Fibroblast of lung (primary cell): Measurements from ENCODE around the gene ETV1.

ENCODE experiments used
- EZH2 ChIP-seq: IDR thresholded peaks from 2 replicates; pipeline ENCODE4 v1.5.1; 2012; ENCODE audit warnings: low read length, control low read depth, mild to moderate bottlenecking; ENCODE audit errors: missing control alignments
- TF ChIP-seq, protein P1 (sequence below), 2 donors: IDR thresholded peaks in 1 of 2; conservative IDR thresholded peaks in 1 of 2; 1 replicate in 1 of 2; 2 replicates in 1 of 2; pipeline ENCODE4 v1.5.1; 2011 to 2012; ENCODE audit warnings: low read length in 2 of 2, control low read depth in 1 of 2, inconsistent platforms in 1 of 2, low read depth in 1 of 2, mild to moderate bottlenecking in 1 of 2

- TF ChIP-seq, protein P1, sequence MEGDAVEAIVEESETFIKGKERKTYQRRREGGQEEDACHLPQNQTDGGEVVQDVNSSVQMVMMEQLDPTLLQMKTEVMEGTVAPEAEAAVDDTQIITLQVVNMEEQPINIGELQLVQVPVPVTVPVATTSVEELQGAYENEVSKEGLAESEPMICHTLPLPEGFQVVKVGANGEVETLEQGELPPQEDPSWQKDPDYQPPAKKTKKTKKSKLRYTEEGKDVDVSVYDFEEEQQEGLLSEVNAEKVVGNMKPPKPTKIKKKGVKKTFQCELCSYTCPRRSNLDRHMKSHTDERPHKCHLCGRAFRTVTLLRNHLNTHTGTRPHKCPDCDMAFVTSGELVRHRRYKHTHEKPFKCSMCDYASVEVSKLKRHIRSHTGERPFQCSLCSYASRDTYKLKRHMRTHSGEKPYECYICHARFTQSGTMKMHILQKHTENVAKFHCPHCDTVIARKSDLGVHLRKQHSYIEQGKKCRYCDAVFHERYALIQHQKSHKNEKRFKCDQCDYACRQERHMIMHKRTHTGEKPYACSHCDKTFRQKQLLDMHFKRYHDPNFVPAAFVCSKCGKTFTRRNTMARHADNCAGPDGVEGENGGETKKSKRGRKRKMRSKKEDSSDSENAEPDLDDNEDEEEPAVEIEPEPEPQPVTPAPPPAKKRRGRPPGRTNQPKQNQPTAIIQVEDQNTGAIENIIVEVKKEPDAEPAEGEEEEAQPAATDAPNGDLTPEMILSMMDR (conservative IDR thresholded peaks at IDR 0.05 in 1 of 2, IDR thresholded peaks at IDR 0.05 in 1 of 2; ENCODE audit: low read depth in 1 of 2, low read length in 2 of 2) = no peak
- no peak for TF ChIP-seq EZH2
These were observed 81.6 kb downstream of the ETV1 start for GRCh38 chr7:13907831-13908230.
